HepG2 (cell line): ENCODE measurements around the gene TMEM151A. TPM values are rescaled to one million over a fixed set of nuclear protein-coding genes. Genes with fewer than 3 reads are reported as not detected.

ENCODE experiments used
- BHLHE40 ChIP-seq: IDR thresholded peaks from 2 replicates; pipeline ENCODE4 v1.6.1; 2011; ENCODE audit warnings: low read length, improper control_type of control experiment
- FIP1L1 ChIP-seq: fragments of 200-400 bp; formaldehyde crosslinking; IDR thresholded peaks from 2 replicates; pipeline ENCODE4 v1.6.1; 2018; ENCODE audit warnings: low read depth, mild to moderate bottlenecking, low read length, moderate library complexity, borderline replicate concordance; ENCODE audit not compliant: insufficient read depth
- GTF2F1 ChIP-seq: fragments of 150-350 bp; IDR thresholded peaks from 2 replicates; pipeline ENCODE4 v1.6.1; 2014; ENCODE audit warnings: low read length
- HNRNPL ChIP-seq: fragments of 200-400 bp; formaldehyde crosslinking; IDR thresholded peaks from 2 replicates; pipeline ENCODE4 v1.6.1; 2017; ENCODE audit warnings: mild to moderate bottlenecking, low read depth, low read length
- KDM1A ChIP-seq: IDR thresholded peaks from 2 replicates; pipeline ENCODE4 v1.6.1; 2016; ENCODE audit warnings: missing compliant biosample characterization
- MIER2 ChIP-seq: IDR thresholded peaks from 2 replicates; pipeline ENCODE4 v1.6.1; 2016; ENCODE audit warnings: missing biosample characterization, missing genetic modification reagents
- NAIF1 ChIP-seq: sonication (generic); formaldehyde crosslinking; IDR thresholded peaks from 2 replicates; pipeline ENCODE4 v1.5.0; 2020; ENCODE audit warnings: mild to moderate bottlenecking, missing genetic modification reagents, borderline replicate concordance
- NCOA2 ChIP-seq: sonication (generic); formaldehyde crosslinking; IDR thresholded peaks from 2 replicates; pipeline ENCODE4 v1.8.0; 2022; ENCODE audit warnings: inconsistent platforms
- NONO ChIP-seq, 2 experiments: fragments of 450-650 bp in 1 of 2; sonication (generic) in 1 of 2; formaldehyde crosslinking in 1 of 2; IDR thresholded peaks in 1 of 2; conservative IDR thresholded peaks in 1 of 2; 2 replicates each; pipeline versions ENCODE4 v1.6.1 to v1.8.0; 2017 to 2022; ENCODE audit warnings: mild to moderate bottlenecking in 1 of 2, missing genetic modification reagents in 1 of 2, moderate library complexity in 1 of 2
- POLR2G ChIP-seq: fragments of 200-400 bp; formaldehyde crosslinking; IDR thresholded peaks from 2 replicates; pipeline ENCODE4 v1.6.1; 2018; ENCODE audit warnings: mild to moderate bottlenecking, low read depth, low read length, moderate library complexity
- RXRA ChIP-seq: sonication (generic); formaldehyde crosslinking; IDR thresholded peaks from 2 replicates; pipeline ENCODE4 v1.5.1; 2020; ENCODE audit warnings: missing genetic modification reagents
- YY1 ChIP-seq: IDR thresholded peaks from 2 replicates; pipeline ENCODE4 v1.6.1; 2011; ENCODE audit warnings: low read length, low read depth, moderate library complexity, mild to moderate bottlenecking; ENCODE audit not compliant: insufficient read depth, insufficient replicate concordance
- ZNF329 ChIP-seq: sonication (generic); formaldehyde crosslinking; IDR thresholded peaks from 2 replicates; pipeline ENCODE4 v1.9.0; 2021; ENCODE audit warnings: low read depth, mild to moderate bottlenecking, missing genetic modification reagents
- ZNF407 ChIP-seq: sonication (generic); formaldehyde crosslinking; IDR thresholded peaks from one replicate; pipeline ENCODE4 v1.5.1; 2020; ENCODE audit warnings: mild to moderate bottlenecking, missing genetic modification reagents; ENCODE audit errors: not compliant biosample characterization
- ZNF616 ChIP-seq: sonication (generic); formaldehyde crosslinking; IDR thresholded peaks from 2 replicates; pipeline ENCODE4 v1.5.0; 2020; ENCODE audit warnings: low read depth, mild to moderate bottlenecking, missing genetic modification reagents
- ZNF644 ChIP-seq: IDR thresholded peaks from 2 replicates; pipeline ENCODE4 v1.6.1; 2016; ENCODE audit warnings: low read depth
- polyA plus RNA-seq, 8 experiments: library from polyadenylated mRNA; depleted of rRNA in 3 of 8; stranded (reverse) in 7 of 8; unstranded in 1 of 8; fragments of >200 nt; fragmentation: Illumina TruSeq in 4 of 8; extraction: Trizol in 4 of 8; gene quantifications; 2 replicates each; pipeline versions ENCODE4 v1.2.1 to v1.2.3, GENCODE V29; 2011 to 2016; ENCODE audit warnings: low read depth in 4 of 8, missing spikeins in 1 of 8, mixed read lengths in 1 of 8; ENCODE audit not compliant: insufficient read depth in 1 of 8
- total RNA-seq, 5 experiments: library from RNA; depleted of rRNA; stranded (reverse); fragments of >200 nt; fragmentation: Illumina TruSeq; extraction: Trizol; gene quantifications; 2 replicates each; pipeline ENCODE4 v1.2.3, GENCODE V29; 2016; ENCODE audit warnings: low read depth in 1 of 5
- TF ChIP-seq, protein P1 (sequence below): sonication (generic); formaldehyde crosslinking; IDR thresholded peaks from 2 replicates; pipeline ENCODE4 v1.5.0; 2020; ENCODE audit warnings: mild to moderate bottlenecking, missing genetic modification reagents, borderline replicate concordance

TMEM151A gene
- total and polyA plus RNA-seq, 2 of the 13 experiments (the other 11 are each of a cell fraction or from before 2014, with no cell fraction given), result 0.18 to 0.33 TPM

- TF ChIP-seq ZNF407 (CRISPR knock-in tag), result no peak
- no peak for TF ChIP-seq ZNF644 (CRISPR knock-in tag)
- TF ChIP-seq RXRA (CRISPR knock-in tag), result 0 out of 2 replicates have a peak, but pooled peaks have one; percentile 30
- no peak for TF ChIP-seq NAIF1 (CRISPR knock-in tag)
- TF ChIP-seq, protein P1, sequence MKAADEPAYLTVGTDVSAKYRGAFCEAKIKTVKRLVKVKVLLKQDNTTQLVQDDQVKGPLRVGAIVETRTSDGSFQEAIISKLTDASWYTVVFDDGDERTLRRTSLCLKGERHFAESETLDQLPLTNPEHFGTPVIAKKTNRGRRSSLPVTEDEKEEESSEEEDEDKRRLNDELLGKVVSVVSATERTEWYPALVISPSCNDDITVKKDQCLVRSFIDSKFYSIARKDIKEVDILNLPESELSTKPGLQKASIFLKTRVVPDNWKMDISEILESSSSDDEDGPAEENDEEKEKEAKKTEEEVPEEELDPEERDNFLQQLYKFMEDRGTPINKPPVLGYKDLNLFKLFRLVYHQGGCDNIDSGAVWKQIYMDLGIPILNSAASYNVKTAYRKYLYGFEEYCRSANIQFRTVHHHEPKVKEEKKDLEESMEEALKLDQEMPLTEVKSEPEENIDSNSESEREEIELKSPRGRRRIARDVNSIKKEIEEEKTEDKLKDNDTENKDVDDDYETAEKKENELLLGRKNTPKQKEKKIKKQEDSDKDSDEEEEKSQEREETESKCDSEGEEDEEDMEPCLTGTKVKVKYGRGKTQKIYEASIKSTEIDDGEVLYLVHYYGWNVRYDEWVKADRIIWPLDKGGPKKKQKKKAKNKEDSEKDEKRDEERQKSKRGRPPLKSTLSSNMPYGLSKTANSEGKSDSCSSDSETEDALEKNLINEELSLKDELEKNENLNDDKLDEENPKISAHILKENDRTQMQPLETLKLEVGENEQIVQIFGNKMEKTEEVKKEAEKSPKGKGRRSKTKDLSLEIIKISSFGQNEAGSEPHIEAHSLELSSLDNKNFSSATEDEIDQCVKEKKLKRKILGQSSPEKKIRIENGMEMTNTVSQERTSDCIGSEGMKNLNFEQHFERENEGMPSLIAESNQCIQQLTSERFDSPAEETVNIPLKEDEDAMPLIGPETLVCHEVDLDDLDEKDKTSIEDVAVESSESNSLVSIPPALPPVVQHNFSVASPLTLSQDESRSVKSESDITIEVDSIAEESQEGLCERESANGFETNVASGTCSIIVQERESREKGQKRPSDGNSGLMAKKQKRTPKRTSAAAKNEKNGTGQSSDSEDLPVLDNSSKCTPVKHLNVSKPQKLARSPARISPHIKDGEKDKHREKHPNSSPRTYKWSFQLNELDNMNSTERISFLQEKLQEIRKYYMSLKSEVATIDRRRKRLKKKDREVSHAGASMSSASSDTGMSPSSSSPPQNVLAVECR (CRISPR knock-in tag), result peak; percentile 47; the same call in 1 of the 2 replicates
- no peak for TF ChIP-seq FIP1L1
- peak; percentile 29 for TF ChIP-seq YY1
- TF ChIP-seq BHLHE40, result no peak
- TF ChIP-seq HNRNPL, result no peak
- no peak for TF ChIP-seq ZNF329 (CRISPR knock-in tag)
- 0 out of 2 replicates have a peak, but pooled peaks have one; percentile 28 for TF ChIP-seq ZNF616 (CRISPR knock-in tag)
- peak; percentile 60; the same call in 1 of the 2 replicates for TF ChIP-seq POLR2G
- no peak for TF ChIP-seq KDM1A (CRISPR knock-in tag)
- no peak for TF ChIP-seq NONO (IDR thresholded peaks at IDR 0.05)
- TF ChIP-seq NONO (CRISPR knock-in tag; conservative IDR thresholded peaks at IDR 0.05), result no peak
- peak; percentile 43; the same call in 1 of the 2 replicates for TF ChIP-seq MIER2 (CRISPR knock-in tag)
- TF ChIP-seq GTF2F1, result no peak
- TF ChIP-seq NCOA2 (CRISPR knock-in tag), result 0 out of 2 replicates have a peak, but pooled peaks have one; percentile 16
Observed at GRCh38 chr11:66312549-66313320, 21.0 kb downstream of the TMEM151A start (continued).
